COLO668 (cell line): ENCODE measurements around the gene CRADD.
"Not testable (repeated sequence)": the region's sequence is repeated elsewhere in the genome, so short reads cannot be mapped to it uniquely, and the experiment has no call there.

Experiments used
- DNase-seq: peaks from one replicate; lab custom pipeline; 2025; ENCODE audit not compliant: unreplicated experiment; lab: John Stamatoyannopoulos, UW

The CRADD gene

GRCh38 chr12:93734784-93735183 is 57.6 kb downstream of the CRADD start:
- no peak for DNase-seq

DNA sequence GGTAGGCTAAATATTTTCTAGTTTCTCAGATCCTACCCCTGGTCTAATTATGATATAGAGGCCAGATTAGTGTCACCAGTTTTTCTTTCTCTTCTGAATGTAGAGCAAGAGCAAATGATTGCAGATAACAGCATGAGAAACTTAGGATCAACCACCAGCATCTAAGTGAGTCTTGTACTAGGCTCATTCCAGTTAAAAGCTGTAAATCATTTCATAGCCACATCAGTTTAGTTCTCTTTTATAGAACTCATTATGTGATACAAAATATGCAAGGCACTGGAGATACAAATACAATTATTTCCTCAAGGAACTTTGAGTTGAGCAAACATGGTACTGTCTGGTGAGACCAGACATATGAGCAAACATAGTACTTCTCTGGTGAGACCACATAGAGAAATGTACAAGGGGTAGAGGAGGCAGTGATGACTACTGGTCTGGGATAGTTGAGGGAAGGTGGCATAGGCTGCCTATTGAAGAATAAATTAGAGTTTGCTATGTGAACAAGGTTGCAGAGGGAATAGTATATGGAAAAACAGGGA is 59.5 kb downstream of the CRADD start:
- DNase-seq, result no peak

- DNase-seq, result no peak
Measured at GRCh38 chr12:93737457-93738198, 60.5 kb downstream of the CRADD start.

DNA sequence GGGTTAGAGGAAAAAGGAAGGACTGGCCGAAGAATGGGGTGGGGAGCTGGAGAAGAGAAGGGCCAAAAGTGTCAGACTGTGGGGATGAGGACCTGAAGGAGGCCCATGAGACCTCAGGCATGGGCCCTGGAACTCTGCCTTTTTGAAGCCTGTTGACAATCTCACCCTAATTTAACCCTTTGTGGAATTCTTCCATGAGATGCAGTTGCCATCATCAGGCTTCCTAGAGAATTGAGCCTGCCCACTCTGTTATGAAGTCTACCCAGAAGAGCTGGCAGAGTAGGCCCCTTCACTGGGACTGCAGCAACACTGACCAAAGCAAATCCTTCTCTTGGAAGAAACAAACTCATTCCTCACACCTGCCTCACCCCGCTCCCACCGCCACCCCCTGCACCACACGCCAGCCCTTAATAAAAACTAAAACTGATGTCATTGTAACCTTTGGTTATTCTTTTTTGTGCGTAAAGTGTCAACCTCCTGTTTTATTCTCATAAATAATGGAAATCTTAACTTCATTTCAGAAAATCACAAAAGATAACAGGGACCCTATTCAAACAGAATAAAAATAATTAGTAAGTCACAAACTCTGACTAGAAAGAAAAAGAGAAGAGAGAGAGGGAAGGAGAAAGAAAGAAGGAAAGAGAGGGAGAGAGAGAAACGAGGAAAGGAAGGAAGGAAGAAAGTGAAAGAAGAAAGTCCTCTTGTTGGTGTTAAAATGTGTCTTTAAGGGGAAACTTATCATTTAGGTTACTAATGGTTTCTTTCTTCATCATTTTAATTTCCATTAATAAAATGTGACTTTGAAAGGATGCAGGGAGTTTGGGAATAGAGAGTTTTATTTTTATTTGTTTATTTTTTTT is 61.3 kb downstream of the CRADD start:
- DNase-seq, result no peak

DNA sequence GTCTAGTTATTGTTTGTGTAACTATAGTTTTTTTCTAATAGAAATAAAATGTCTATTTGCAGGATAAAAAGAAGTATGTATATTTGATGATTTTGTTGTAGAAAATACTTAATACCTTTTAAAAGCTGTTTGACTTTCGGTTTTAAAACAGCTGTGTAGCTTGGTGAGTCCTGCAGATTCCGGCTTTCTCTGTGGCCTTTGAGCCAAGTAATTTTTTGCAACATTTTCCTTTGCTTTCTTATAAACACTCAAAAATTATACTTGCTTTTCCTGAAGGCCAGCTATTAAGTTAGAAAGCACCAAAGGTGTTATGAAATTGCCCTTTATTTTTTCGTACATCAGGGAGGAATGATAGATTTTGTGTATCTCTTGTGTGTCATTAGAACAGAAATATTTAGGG is 63.6 kb downstream of the CRADD start:
- no peak for DNase-seq

- no peak for DNase-seq
Measured at GRCh38 chr12:93741659-93742109, 64.5 kb downstream of the CRADD start.

DNA sequence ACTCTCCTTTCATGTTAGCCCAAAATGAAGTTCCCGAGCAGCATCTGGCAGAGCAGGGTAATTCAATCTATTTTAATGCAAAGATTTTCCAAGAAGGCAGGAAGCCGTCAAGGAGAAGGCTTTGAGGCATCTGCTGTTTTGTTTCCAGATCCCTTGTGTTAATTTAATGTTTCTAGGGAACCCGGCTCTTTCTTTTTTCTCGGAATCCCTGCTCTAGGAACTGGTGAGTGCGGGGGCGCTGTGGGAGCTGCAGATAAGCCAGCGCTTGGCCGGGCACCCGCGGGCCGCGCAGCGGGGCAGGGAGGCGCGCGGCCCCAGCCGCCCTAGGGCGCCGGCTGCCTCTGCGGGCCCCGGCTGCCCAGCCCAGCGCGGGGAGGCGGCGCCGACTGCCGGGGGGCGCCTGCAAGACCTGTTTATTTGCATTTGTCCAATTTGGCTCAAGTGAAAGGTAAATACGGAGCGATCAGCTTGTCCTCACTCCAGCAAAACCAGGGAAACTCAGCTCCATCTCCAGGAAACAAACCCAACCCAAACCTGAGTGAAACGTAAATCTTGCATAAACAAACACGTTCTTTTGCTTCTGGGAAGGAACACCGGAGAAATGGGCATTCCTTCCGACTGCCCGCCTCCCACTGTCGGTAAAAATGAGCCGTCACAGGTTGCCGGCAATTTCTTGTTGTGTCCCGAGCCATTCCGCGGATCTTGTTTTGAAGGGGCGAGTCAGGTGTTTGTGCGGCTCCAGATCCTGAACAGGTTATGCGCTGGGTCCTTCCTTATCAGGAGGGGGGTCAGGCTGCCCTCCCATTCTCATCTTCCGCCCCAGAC is 65.1 kb downstream of the CRADD start:
- DNase-seq, result peak; percentile 84

DNA sequence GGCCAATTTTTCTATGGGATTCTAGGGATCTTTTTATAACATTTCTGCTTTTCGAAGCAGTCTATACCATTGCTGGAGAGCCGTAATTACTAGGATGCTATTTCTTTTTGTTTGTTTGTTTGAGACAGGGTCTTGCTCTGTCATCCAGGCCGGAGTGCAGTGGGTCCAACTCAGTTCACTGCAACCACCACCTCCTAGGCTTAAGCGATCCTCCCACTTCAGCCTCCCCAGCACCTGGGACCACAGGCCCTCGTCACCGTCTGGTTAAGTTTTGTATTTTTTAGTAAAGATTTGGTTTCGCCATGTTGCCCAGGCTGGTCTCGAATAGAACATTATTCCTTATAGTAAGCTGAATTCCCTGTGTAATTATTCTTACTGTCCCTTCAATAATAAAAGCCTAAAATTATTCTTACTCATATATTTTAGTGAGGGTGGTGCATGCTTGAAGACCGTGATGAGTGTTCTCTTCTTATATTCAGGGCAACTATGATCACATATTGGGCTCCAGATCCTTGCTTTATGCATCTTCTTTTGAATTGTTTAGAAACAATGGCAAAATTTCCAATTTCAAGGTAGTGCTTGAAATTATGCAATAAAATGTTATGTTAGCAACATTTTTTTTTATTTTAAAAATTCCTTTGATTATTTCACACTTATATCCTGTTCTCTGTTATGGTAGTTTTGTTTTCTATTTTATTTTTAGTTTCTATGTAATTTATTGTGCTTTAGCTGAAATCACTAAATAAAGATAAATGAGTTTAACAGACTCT is 66.2 kb downstream of the CRADD start:
- no peak for DNase-seq

GRCh38 chr12:93743999-93744689 is 67.0 kb downstream of the CRADD start:
- DNase-seq, result no peak

GRCh38 chr12:93745286-93745685 is 68.1 kb downstream of the CRADD start:
- no peak for DNase-seq

DNA sequence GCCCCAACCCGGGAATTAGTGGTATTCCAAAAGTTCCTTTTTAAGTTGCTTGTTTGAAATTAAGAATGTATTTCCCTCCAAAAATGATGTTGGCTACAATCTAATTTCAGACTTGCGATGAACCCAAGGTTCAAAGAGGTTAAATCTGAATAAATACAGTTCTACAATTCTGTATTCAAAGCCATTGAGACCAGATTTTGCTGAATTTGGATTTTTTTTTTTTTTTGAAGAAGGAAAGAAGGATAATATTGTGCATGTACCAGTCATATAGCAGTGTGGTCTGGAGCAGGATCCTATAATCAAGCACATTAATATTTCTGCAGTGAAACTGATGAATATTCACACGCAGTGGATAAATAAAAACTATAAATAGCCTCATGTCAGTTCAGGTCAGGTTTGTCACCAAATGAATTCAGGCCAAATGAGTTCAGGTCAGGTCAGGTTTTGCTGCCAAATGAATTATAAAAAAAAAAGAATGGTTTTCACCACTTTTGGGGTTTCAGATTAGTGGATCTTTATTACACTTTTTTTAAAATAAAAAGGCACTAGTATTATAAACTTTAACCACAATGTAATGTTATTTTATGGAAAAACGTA is 69.5 kb downstream of the CRADD start:
- DNase-seq, result no peak

DNA sequence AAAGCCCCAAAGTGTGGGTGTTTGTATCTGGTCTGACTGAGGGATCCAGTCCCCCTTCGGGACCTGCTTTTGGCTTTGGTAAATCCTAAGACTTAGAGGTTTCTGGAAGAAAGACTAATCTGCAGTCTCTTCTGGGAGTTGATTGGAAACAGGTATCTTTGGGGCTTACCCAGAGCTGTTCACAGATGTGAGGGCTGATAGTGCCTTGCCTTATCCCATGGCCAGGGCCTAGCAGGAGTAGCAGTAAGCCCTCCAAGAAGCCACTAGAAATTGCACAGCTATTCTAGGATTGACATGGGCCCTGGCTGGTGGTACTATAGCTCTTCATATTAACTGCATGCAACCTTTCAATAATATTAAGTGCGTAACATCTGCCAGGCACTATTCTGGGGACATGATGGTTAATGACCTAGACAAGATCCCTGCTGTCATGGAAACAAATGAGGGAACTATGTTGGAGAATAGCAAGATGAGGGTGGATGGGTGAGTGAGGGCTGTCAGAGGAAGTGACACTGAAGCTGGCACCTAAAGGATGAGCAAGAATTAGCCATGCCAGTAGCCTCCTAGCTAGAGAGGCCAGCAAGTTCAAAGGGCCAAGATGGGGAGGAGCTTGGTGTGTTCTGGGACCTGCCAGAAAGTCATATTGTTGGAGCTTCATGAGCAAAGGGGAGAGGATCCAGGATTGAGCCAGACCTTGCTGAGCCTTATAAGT is 71.7 kb downstream of the CRADD start:
- DNase-seq, result no peak

DNA sequence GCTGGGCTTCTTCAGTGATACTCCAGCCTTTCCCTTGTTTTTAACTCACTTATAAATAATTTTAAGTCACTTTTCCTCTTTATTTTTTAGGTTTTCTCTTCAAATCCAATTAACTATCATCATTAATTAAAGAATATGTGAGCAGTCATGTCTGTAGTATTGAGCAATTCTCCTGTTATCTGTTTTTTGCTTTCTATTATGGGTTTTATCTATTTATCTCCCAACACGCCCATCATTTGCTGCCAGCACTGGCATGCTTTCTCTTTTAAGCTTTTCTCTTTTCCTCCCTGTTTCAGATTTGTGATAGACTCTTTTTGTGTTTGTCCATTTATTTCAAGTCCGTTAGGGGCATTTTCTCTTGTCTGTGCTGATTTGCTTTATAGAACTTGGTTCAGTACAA is 72.3 kb downstream of the CRADD start:
- no peak for DNase-seq

- DNase-seq, result no peak
Measured at GRCh38 chr12:93750056-93750455, 72.9 kb downstream of the CRADD start.

GRCh38 chr12:93751864-93752610 is 74.9 kb downstream of the CRADD start:
- no peak for DNase-seq

- no peak for DNase-seq
Measured at GRCh38 chr12:93753285-93753684, 76.1 kb downstream of the CRADD start.

DNA sequence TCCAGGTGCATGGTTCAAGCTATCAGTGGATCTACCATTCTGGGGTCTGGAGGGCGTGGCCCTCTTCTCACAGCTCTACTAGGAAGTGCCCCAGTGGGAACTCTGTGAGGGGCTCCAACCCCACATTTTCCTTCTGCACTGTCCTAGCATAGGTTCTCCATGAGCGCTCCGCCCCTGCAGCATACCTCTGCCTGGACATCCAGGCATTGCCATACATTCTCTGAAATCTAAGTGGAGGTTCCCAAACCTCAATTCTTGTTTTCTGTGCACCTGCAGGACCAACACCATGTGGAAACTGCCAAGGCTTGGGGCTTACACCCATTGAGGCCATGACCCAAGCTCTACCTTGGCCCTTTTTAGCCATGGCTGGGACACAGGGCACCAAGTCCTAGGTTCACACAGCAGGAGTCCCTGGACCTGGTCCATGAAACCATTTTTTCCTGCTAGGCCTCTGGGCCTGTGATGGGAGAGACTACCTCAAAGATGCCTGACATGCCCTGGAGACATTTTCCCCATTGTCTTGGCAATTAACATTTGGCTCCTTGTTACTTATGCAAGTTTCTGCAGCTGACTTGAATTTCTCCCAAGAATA is 76.8 kb downstream of the CRADD start:
- no peak for DNase-seq

DNA sequence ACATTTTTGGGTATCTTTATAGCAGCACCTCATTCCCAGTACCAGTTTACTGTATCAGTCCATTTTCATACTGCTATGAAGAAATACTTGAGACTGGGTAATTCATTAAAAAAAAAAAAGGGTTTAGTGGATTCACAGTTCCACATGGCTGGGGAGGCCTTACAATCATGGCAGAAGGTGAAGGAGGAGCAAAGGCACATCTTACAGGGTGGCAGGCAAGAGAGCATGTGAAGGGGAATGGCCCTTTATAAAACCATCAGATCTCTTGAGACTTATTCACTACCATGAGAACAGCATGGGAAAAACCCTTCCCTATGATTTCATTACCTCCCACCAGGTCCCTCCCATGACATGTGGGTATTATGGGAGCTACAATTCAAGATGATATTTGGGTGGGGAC is 77.7 kb downstream of the CRADD start:
- DNase-seq, result not testable (repeated sequence)
